ENCODE measurements around the gene WNT9B.

WNT9B gene

DNA sequence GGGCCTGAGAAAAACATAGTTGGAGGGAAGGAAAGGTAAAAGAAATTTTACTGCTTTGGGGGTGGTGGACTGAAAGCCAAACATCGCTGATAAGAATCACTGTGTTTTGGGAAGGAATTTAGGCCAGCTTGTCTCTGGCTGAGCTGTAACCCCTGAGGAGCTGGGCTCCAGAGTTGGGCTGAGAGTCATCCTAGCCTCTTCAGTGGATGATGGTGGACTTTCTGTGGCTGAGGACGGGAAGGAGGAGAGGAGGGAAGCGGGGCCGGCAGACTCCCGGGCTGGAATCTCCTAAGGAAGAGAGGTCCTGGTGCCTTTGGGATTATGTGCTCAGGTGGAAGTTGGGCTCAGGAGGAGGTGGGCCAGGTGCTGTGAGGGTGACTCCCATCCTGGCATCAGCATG, 8.6 kb downstream of the WNT9B start:
- DNase-seq: no peak

DNA sequence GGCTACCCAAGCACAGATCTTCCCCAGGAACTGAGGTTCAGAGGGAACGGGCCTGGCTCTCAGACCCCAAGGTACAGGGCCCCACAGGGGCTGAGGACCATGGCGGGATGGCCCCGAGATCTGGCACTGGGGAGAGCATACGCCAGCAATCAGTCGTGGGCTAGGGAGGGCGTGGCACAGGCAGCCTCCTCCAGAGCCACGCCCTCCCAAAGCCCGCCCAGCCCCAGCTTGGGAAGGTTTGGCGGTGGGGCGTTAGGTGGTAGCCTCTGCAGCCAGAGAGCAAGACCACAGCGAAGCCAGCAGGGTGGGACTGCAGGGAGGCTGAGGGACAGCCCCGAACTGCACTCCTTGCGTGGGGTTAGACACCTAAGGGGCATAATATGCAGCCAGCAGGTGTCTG, 11.6 kb downstream of the WNT9B start:
- no peak for DNase-seq

DNA sequence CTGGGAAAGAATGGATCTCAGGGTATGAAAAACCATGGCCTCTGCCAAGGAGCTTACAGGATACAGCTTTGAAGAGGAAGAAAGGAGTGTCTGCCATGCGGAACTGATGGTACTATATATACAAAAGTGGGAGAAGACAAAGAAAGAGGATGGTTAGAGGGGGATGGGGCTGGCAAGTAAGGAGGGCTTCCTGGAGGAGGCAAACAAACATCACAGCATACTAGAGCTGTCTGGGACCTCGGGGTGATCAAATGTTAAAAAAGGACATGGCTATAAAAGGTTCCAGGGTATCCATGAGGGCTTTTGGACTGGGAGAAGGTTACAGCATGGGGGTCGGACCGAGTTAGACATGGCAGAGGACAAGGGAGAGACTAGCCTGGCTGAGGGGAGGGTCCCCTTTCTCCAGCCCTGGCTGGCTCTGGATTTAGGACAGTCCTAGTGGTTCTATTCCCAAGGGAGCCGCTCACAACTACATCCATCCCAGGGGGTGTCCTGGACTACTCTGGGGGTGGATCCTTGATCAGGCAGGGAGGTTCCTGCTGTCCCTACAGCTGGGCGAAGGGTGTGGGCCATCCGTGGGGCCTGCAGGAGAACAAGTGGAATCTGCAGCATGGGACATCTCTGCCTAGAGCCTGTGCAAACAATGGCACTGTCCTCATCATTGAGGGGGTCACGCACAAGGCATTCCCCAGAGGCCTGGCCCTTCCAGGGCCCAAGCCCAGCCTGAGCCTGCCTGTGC, 12.2 kb downstream of the WNT9B start:
- no peak for DNase-seq

DNA sequence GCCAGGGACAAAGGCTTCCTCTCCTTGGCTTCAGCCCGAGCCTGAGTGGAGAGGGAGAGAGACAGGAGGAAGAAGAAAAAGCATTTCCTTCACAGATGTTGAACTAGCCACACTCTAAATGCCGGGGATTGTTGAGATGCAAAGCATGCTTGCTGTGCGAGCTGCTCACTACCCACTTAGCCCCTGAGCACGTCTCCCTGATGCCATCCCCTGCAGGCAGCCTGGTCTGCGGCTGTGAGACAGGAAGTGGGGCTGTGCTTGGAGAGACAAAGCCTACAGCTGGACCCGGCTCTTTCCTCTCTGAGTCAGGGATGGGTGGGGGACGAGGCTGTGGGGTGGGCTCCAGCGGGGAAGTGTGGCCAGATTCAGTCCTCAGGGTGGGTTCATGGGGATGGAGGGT, 13.7 kb downstream of the WNT9B start:
- no peak for DNase-seq

DNA sequence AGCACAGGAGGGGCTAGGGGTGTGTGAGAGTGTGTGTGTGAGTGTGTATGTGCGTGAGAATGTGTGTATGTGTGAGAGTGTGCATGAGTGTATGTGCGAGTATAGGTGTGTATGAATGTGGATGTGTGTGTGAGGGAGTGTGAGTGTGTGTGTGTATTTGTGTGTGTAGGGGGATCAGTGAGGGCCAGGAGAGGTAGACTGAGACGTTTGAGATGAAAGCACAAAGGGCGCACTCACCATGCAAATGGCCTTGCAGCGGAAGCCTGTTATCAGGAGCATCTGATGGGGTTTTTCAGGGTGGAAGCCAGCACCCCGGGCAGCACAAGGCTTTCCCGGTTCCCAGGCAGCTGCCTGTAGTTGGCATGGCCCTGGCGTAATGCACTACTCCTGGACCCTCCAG, 14.9 kb downstream of the WNT9B start:
- DNase-seq: no peak

DNA sequence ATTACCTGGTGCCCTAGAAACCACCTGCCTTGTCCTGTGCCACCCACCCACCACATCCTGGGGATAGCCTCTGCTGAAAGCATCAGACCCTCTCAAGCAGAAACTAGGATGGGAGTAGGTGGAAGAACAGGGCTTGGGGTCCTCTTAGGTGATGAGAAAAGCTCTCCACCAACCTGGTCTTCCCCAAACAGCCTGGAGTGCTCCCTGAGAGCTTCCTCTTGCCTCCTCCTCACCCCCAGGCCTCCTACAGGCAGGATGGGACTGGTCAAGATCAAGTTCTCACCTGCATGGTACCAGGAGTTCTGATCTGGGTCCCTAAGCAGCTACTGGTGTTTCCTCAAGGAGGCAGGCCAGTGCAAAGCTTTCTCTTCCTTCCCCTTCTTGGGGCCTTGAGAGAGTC, 15.4 kb downstream of the WNT9B start:
- no peak for DNase-seq

DNA sequence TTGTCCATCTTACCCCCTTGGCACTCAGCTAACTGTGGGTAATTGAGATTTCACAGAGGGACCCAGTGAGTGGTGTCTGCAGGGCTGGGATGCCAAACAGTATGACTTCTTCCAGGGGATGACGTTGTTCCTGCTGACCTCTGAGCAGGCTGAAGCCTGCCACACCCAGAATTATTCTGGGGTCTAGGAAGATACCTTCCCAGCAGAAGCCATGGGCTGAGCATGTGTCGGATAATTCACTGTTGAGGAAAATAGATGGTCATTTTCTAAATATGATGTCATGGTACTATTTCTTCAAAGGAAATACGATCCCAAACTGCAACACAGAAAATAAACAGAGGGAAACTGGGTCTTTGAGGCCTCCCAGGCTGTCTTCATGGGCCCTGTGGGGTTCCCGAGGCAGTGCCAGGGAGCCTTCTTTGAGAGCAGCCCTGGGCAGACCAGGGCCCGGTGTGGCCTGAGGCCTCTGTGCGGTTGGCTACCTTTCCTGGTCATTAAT, 17.4 kb downstream of the WNT9B start:
- no peak for DNase-seq

DNA sequence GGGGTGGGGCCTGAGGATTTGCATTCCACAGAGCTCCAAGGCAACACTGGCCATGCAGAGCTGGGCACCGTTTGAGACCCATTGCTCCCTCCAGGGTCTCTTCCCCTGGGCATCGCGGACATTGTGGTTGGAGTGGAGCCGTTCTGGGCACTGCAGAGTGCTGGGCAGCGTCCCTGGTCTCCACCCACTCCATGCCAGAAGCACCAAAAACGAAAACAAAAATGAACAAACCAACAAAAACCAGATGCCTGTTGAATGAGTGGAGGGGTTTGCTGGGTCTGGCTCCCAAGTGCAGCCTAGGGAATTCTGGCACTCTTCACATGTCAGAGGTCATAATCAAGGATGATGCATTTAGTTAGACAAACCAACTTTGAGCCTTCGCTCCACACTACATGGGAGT, 17.9 kb downstream of the WNT9B start:
- no peak for DNase-seq

DNA sequence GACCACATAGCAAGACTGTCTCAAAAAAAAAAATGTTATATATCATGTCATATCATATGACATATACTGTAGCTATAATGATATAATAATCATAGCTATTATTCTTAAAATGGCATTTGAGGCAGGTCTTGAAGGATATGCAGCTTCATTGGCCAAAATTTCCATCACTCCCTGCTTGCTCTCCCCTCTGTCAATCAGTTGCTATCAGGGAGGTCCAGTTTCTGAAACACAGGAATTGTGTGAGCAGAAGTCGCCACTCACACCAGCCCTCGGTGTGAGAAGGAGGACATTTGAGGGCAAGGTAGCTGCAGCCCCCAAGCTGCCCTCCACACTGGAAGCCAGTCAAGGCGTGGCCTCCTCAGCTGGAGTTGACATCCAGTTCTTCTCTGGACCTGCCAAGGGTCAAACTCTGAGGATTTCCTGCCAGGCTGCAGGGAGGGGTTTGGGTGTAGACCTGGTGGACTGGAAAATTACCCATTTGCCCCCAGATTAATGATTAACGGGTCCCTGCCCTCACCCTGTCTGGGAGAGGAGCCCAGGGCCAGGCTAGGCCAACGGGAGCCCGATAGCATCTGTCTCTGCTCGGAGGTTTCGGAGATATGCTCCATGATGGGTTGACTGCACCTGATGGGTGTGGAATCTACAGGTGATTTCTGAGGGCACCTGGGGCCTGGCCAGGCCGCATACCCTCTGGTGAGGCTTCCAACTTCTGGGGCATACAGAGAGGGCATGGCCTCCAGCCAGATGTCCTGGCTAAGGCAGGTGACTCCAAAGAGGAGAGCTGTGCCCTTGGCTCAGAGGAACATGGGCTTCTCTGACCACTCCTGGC, 18.8 kb downstream of the WNT9B start:
- no peak for DNase-seq

DNA sequence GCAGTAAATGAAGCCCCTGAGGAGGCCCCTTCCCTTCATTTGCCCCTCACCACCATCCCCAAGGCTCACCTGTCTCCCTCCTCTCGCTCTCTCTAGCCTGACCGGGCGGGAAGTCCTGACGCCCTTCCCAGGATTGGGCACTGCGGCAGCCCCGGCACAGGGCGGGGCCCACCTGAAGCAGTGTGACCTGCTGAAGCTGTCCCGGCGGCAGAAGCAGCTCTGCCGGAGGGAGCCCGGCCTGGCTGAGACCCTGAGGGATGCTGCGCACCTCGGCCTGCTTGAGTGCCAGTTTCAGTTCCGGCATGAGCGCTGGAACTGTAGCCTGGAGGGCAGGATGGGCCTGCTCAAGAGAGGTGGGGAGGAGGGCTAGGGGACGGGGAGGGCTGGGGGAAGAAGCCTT, 21.0 kb downstream of the WNT9B start:
- no peak for DNase-seq

DNA sequence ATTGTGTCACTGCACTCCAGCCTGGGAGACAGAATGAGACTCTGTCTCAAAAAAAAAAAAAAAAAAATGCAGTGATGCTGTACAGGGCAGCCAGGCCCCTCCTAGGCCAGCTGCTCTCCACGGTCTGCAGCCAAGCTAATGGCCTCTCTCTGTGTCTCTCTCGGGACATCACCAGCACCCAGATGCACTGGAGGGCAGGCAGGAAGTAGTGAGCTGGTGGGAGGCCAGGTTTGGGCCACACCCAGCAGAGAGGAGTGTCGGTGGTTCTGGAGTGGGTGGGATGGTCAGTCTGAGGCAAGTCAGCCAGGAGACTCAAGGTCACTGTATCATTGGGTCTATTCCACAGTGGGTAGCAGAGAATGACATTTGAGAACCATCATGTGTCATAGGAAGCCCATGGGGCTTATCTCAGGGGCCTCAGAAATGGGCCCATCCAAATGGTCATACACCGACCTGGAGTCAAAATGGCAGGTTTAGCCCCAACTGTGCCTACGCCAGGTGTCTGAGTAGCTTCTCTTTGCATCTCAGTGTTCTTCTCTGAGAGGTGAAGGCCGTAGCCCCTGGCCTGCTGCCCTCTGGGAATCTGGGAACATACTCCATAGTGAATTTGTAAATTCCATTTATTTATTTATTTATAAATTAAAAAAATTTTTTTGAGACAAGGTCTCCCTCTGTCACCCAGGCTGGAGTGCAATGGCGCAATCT, 22.7 kb downstream of the WNT9B start:
- no peak for DNase-seq

DNA sequence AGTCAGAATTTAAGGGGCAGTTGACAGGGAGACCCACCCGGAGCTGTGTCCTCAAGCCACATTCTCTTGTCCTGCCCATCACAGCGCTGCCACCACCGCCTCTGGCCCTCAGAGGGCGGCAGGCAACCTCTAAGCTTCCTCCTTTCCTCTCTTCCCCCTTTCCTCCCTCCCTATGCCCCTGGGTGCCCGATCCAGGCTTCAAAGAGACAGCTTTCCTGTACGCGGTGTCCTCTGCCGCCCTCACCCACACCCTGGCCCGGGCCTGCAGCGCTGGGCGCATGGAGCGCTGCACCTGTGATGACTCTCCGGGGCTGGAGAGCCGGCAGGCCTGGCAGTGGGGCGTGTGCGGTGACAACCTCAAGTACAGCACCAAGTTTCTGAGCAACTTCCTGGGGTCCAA, 23.5 kb downstream of the WNT9B start:
- DNase-seq: no peak

DNA sequence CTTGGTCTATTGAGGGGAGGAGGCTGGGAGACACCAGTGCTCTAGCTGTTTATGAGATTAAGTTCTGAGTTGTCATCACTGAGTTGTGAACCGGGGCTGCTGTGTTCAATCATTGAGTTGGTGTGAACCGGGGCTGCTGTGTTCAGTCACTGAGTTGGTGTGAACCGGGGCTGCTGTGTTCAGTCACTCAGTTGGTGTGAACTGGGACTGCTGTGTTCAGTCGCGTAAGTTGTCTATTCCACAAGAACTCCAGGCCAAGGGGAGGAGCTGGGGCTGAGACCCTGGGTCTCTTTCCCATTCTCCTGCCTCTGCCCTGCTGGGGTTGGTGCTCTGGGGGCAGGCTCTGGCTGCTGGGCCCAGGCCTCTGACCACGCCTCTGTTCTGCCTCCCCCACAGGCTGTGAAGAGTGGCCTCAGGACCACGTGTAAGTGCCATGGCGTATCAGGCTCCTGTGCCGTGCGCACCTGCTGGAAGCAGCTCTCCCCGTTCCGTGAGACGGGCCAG, 24.5 kb downstream of the WNT9B start:
- DNase-seq: no peak

DNA sequence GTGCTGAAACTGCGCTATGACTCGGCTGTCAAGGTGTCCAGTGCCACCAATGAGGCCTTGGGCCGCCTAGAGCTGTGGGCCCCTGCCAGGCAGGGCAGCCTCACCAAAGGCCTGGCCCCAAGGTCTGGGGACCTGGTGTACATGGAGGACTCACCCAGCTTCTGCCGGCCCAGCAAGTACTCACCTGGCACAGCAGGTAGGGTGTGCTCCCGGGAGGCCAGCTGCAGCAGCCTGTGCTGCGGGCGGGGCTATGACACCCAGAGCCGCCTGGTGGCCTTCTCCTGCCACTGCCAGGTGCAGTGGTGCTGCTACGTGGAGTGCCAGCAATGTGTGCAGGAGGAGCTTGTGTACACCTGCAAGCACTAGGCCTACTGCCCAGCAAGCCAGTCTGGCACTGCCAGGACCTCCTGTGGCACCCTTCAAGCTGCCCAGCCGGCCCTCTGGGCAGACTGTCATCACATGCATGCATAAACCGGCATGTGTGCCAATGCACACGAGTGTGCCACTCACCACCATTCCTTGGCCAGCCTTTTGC, 25.0 kb downstream of the WNT9B start:
- no peak for DNase-seq

DNA sequence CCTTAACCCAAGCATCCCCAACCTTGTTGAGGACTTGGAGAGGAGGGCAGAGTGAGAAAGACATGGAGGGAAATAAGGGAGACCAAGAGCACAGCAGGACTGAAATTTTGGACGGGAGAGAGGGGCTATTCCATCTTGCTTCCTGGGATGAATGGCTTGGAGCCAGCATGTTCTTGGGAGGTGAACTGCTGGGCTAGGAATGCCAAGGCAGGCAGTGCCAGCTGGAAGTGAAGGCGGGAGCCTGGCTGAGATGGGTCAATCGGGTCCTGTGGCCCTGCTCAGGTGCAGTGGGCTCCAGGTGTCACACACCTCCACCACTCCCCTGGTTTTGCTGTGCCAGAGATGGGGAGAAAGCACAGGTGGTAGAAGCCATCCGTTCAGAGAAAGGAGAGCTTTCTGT, 25.5 kb downstream of the WNT9B start:
- DNase-seq: no peak

DNA sequence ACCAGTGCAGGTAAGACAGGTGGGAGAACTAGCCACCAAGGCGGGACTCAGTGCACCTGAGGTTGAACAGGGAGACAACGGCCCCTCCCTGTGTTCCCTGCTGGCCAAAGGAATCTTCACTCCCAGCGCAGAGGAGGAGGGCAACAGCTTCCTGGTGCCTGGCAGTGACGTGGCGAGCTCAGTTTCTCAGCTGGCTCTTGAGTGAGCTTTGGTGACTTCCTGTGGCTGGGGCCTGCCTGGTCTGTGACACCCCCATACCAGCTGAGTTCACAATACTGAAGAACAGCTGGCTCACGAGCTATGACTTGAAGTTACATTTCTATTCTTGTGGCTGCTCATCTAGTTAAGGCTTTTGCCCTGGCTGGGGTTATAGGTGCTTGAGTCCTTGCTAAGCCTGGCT, 26.1 kb downstream of the WNT9B start:
- DNase-seq: peak; percentile 32

DNA sequence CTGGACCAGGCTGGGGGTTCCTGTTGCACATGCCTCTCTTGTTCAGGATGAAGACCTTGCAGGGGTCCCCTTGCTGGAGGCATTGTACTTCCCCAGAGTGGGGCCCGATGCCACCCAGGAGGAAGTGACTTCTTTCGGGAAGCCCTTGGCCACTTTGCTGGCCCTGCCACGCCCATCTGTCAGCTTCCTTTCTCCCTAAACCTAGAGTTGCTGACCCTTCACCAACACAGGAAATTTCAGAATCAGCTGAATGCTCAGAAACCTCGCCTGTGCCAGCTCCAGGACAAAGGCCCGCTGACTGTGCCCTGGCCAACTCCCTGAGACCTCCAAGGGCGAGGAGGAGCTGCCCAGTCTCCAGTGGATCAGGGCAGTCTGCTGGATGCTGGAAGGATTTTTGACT, 26.7 kb downstream of the WNT9B start:
- peak; percentile 64 for DNase-seq

DNA sequence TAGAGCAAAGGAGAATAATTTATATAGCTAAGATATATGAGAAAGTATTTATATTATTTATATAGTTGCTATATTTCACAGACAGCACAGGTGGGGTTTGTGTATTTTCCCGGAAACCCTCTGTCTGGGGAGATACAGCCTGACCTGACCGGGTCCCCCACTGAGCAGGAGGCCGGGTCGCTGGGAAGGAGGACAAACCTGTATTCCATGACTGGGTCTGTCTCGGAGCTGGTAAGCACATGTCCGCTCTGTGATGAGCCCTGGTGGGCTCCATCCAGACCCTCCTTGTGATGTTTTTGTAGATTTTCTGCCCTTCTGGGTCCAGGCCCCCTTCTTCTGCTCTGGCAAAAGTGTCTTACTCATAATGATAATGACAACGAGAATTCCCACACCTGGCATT, 27.7 kb downstream of the WNT9B start:
- no peak for DNase-seq

DNA sequence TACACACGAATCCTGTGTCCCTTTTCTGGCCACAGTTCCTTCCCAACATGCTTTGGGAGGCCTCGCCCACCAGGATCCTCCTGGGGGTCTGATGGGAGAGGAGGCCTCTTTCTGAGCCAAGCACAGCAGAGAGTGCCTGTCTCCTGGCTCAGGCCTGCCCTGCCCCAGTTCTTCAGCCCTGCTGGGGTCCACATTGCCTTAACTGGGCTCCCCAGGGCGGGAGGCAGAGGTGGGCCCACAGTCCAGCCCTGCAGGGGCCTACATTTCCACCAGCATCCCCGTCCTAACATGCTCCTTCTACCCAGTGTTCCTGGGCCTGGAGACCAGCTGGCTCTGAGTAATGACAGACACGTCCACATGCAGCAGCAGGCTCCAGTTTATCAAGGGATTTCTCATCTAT, 29.6 kb downstream of the WNT9B start:
- DNase-seq: no peak

DNA sequence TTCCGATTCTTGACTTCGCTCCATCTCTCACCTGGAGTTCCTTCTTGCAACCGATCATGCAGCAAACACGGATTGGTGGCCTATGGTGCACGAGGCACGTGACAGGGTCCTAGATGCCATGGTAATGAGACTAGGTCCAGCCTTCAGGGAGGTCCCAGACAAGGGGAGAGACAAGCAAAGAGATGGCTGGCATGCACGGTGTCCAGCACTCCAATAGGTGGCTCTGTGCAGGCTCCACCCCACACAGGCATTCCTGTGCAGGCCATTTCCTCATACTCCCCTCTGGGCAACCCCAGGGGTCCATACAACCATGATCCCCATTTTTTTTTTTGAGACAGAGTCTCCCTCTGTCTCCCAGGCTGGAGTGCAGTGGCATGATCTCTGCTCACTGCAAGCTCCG, 31.3 kb downstream of the WNT9B start:
- no peak for DNase-seq

DNA sequence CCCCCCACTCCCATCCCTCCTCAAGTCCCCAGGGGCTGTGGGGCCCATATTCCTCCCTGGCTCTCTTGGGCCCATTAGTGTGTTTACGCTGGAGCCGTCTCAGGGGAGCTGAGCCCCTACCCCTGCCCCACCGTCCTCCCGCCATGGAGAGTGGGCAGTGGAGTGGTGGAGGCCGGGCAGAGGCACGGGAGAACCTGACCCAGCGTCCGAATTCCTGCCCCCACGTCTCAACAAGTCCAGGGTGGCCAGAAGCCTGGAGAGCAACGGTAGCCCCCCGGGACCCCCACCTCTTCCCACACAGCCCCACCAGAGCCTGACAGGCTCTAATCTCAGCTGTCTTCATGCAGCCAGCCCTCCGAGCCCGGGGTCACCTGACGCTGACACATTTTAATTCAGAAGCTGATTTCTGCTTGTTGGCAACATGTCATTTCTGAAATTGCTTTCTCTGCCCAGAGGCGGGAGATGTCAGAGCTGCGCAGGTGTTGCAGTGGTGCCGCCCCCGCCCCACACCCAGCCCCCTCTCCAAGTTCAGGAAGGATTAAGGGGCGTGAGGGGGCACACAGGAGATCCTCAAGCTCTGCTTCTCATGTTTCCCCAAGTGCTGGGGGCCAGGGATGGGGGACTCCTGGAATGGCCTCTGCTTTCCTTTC, 32.6 kb downstream of the WNT9B start:
- DNase-seq: no peak

DNA sequence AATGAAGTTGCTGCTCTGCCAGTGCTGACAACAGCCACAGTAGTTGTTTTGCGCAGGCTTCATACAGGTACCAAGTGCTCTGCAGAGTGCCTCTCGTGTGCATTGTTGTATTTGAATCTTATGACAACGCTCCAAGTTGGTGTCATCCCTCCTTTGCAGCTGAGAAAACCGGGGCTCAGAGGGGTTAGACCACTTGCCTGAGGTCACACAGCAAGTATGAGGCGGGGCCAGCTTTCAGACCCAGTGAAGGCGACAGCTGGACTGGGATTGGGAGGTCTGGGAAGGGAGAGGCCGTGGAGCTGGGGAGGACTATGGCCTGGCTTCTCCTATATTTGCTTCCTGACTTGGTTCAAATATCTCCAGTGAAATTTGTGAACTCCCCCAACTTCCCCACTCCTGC, 33.2 kb downstream of the WNT9B start:
- no peak for DNase-seq

All from inflammatory macrophage treated with lipopolysaccharide for 4 hours (primary cell).